Measurements from ENCODE around the gene LIMS3.
"Not testable (repeated sequence)": the region's sequence is repeated elsewhere in the genome, so short reads cannot be mapped to it uniquely, and the experiment has no call there.

GRCh38 chr2:109896212-109896611 lies 2.3 kb upstream of the LIMS3 start:
- not testable (repeated sequence) for TF ChIP-seq OSR1 (CRISPR knock-in tag; IDR thresholded peaks at IDR 0.05); TSHZ2 (CRISPR knock-in tag; IDR thresholded peaks at IDR 0.05); ZNF70 (CRISPR knock-in tag; IDR thresholded peaks at IDR 0.05); ZNF565 (CRISPR knock-in tag; conservative IDR thresholded peaks at IDR 0.05; ENCODE audit: low read depth); ZC3H10 (CRISPR knock-in tag; IDR thresholded peaks at IDR 0.05); PATZ1 (CRISPR knock-in tag; IDR thresholded peaks at IDR 0.05; ENCODE audit: borderline replicate concordance); CREB5 (CRISPR knock-in tag; IDR thresholded peaks at IDR 0.05; ENCODE audit: low read depth); PPARA (CRISPR knock-in tag; IDR thresholded peaks at IDR 0.05; ENCODE audit: borderline replicate concordance); RARB (CRISPR knock-in tag; IDR thresholded peaks at IDR 0.05); POU6F1 (CRISPR knock-in tag; IDR thresholded peaks at IDR 0.05; ENCODE audit: borderline replicate concordance, low read depth)

All from SK-N-SH treated with all-trans-retinoic acid at 6 μM for 48 hours (cell line).